ENCODE results near the gene KDM5B. TPM values are rescaled to one million over a fixed set of nuclear protein-coding genes. Genes with fewer than 3 reads are reported as not detected.

Gene KDM5B
- total and polyA plus RNA-seq, 9 of the 15 experiments (the other 6 are each of a cell fraction or from before 2014, with no cell fraction given) = 15.4 to 90.6 (median 57.1) TPM

DNA sequence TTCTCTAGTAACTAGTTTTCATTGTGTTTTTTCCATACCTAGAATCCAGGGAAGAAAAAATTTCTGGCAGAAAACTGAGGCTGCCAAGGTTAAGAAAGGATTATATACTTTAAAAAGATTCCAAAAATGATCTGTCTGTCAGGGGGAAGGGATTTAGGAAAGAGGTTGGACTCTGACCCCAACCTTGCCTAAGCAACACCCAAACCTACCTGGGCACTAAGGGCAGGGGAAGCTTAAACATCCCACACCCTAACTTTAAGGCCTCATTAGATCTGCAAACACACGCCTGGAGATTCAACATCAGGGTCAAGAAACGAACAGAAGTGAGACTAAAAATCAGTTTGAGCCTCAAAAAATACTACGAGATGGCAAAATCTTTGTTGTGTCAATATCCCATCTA, 19.4 kb downstream of the KDM5B start:
- no peaks in the 10 kb centered on the region for H3K27me3 ChIP-seq (ENCODE audit: control insufficient read depth in 2 of 2, insufficient read depth in 2 of 2, low read length in 2 of 2)
- no peaks in the 10 kb centered on the region for H3K36me3 ChIP-seq (ENCODE audit: control insufficient read depth, insufficient read depth, low read length)
- no peak overlapping the region for H3K9ac ChIP-seq (ENCODE audit: insufficient read depth in 1 of 2, low read depth in 2 of 2, low read length in 2 of 2)
- no peak overlapping the region for H3K27ac ChIP-seq (ENCODE audit: extremely low read depth, low read depth, low read length)
- no peaks in the 10 kb centered on the region for H3K9me3 ChIP-seq (replicated peaks; ENCODE audit: control insufficient read depth, insufficient read depth, low read depth, low read length)
- no peaks in the 10 kb centered on the region for H3K9me1 ChIP-seq (ENCODE audit: control insufficient read depth, insufficient read depth, low read length)
- no peak overlapping the region for H2AFZ ChIP-seq (ENCODE audit: low read depth, low read length)
- H4K20me1 ChIP-seq (replicated peaks; ENCODE audit: control insufficient read depth, insufficient read depth, low read length) = peaks cover 4% of the 10 kb centered on the region
- TF ChIP-seq, protein P1, sequence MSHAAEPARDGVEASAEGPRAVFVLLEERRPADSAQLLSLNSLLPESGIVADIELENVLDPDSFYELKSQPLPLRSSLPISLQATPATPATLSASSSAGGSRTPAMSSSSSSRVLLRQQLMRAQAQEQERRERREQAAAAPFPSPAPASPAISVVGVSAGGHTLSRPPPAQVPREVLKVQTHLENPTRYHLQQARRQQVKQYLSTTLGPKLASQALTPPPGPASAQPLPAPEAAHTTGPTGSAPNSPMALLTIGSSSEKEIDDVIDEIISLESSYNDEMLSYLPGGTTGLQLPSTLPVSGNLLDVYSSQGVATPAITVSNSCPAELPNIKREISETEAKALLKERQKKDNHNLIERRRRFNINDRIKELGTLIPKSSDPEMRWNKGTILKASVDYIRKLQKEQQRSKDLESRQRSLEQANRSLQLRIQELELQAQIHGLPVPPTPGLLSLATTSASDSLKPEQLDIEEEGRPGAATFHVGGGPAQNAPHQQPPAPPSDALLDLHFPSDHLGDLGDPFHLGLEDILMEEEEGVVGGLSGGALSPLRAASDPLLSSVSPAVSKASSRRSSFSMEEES (CRISPR knock-in tag; IDR thresholded peaks at IDR 0.05) = no peak
- TF ChIP-seq EHMT2 (IDR thresholded peaks at IDR 0.05) (no peak), ZNF165 (CRISPR knock-in tag; IDR thresholded peaks at IDR 0.05; ENCODE audit: borderline replicate concordance) (no peak), RBM22 (IDR thresholded peaks at IDR 0.05; ENCODE audit: low read depth, low read length, poor library complexity, severe bottlenecking) (no peak), RNF2 (IDR thresholded peaks at IDR 0.05) (no peak), FOXK2 (conservative IDR thresholded peaks at IDR 0.05 in 1 of 2, IDR thresholded peaks at IDR 0.05 in 1 of 2; ENCODE audit: low read depth in 2 of 2) (no peak), KLF10 (CRISPR knock-in tag; IDR thresholded peaks at IDR 0.05) (no peak), FOXA3 (CRISPR knock-in tag; conservative IDR thresholded peaks at IDR 0.05 in 1 of 2, IDR thresholded peaks at IDR 0.05 in 1 of 2) (no peak), THRAP3 (IDR thresholded peaks at IDR 0.05; ENCODE audit: borderline replicate concordance) (no peak), CHD4 (IDR thresholded peaks at IDR 0.05; ENCODE audit: insufficient read depth, insufficient replicate concordance, low read depth, low read length, poor library complexity, severe bottlenecking) (no peak), HNRNPL (IDR thresholded peaks at IDR 0.05; ENCODE audit: low read depth, low read length) (no peak), ZNF780A (CRISPR knock-in tag; IDR thresholded peaks at IDR 0.05) (no peak), ZNF324 (CRISPR knock-in tag; IDR thresholded peaks at IDR 0.05) (no peak), SREBF1 (IDR thresholded peaks at IDR 0.05; ENCODE audit: borderline replicate concordance, low read depth, low read length) (no peak), E2F3 (CRISPR knock-in tag; IDR thresholded peaks at IDR 0.05) (no peak), TCF7L2 (IDR thresholded peaks at IDR 0.05; ENCODE audit: low read depth, low read length) (no peak), ZBTB17 (CRISPR knock-in tag; IDR thresholded peaks at IDR 0.05) (no peak)
- no peak overlapping the region for H3K4me3 ChIP-seq
- ATAC-seq = no peak
- H3K79me2 ChIP-seq (ENCODE audit: control insufficient read depth, insufficient read depth, low read length) = peaks cover 89% of the 10 kb centered on the region
- 87% methylated on average over 3 of the region's 3 CpGs for WGBS (ENCODE audit: insufficient coverage, low coverage, missing lambda C conversion rate)
- no peak for FAIRE-seq
- peaks cover 5 to 6% of the 10 kb centered on the region in 2 experiments; a peak in 3 of 5 replicates for H3K4me1 ChIP-seq (replicated peaks in 1 of 2; ENCODE audit: control insufficient read depth in 2 of 2, insufficient read depth in 2 of 2, low read length in 2 of 2)
- intact Hi-C loops (cut with micrococcal nuclease) (no loop called here), in situ Hi-C loops (cut with MboI) (no loop called here)
- ChIA-PET CTCF (ENCODE audit: low intra/inter-chr PET ratio) (no interaction called here), POLR2A (no interaction called here)
- no TSS peak for BruUV-seq (replicated peaks)
- no peak overlapping the region for H3K4me2 ChIP-seq (ENCODE audit: insufficient read depth, low read length)
- no peak for DNase-seq (ENCODE audit: extremely low read depth in 1 of 4, low spot score in 3 of 4)

Measured in K562 (cell line).